GM12873 (cell line): ENCODE data around the gene EDIL3.

ENCODE experiments used
- TF ChIP-seq, protein P1 (sequence below): IDR thresholded peaks from 2 replicates; pipeline ENCODE4 v1.5.1; 2012; ENCODE audit warnings: low read depth, mild to moderate bottlenecking, moderate library complexity, low read length, control low read depth; ENCODE audit not compliant: insufficient read depth; ENCODE audit errors: missing control alignments

EDIL3 gene

GRCh38 chr5:84162695-84163094, 222.0 kb downstream of the EDIL3 start:
- TF ChIP-seq, protein P1, sequence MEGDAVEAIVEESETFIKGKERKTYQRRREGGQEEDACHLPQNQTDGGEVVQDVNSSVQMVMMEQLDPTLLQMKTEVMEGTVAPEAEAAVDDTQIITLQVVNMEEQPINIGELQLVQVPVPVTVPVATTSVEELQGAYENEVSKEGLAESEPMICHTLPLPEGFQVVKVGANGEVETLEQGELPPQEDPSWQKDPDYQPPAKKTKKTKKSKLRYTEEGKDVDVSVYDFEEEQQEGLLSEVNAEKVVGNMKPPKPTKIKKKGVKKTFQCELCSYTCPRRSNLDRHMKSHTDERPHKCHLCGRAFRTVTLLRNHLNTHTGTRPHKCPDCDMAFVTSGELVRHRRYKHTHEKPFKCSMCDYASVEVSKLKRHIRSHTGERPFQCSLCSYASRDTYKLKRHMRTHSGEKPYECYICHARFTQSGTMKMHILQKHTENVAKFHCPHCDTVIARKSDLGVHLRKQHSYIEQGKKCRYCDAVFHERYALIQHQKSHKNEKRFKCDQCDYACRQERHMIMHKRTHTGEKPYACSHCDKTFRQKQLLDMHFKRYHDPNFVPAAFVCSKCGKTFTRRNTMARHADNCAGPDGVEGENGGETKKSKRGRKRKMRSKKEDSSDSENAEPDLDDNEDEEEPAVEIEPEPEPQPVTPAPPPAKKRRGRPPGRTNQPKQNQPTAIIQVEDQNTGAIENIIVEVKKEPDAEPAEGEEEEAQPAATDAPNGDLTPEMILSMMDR: no peak

- TF ChIP-seq, protein P1: no peak
Observed at GRCh38 chr5:84149094-84149493, 235.6 kb downstream of the EDIL3 start.

GRCh38 chr5:84148651-84149050, 236.0 kb downstream of the EDIL3 start:
- TF ChIP-seq, protein P1: no peak

DNA sequence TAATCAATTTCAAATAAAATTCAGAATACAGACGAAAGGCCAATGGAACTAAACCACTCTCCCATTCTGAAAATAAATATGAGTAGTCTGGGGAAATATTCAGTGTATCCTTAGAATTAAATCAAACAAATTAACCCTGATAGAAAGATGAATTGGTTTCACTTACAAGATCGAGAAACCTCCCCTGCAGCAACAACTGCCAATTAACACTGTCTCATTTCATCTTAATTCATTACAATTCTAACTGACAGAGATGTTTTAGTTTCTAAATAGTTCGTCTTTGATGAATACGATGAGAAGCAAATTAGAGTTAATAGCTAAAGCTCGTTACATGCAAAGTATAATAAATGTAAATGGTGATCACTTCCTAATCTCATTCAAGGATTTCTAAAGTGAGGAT, 247.1 kb downstream of the EDIL3 start:
- TF ChIP-seq, protein P1: no peak

DNA sequence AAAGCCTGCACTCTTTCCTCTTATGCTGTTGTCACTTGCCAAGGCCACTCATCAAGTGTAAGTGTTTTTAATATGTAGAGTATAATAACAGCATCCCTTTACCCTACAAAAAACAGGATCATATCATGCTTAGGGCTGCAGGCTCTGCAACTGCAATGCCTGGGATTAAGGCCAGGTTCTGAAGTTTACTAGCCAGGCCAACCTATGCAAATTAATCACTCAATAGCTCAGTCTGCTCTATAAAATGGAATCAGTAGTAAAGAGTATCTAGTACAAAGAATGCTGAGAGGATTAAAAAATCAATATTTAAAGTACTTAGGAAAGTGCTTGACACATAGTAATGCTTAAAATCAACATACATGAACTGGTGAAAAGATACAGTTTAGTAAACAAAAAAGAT, 253.3 kb downstream of the EDIL3 start:
- TF ChIP-seq, protein P1: no peak

DNA sequence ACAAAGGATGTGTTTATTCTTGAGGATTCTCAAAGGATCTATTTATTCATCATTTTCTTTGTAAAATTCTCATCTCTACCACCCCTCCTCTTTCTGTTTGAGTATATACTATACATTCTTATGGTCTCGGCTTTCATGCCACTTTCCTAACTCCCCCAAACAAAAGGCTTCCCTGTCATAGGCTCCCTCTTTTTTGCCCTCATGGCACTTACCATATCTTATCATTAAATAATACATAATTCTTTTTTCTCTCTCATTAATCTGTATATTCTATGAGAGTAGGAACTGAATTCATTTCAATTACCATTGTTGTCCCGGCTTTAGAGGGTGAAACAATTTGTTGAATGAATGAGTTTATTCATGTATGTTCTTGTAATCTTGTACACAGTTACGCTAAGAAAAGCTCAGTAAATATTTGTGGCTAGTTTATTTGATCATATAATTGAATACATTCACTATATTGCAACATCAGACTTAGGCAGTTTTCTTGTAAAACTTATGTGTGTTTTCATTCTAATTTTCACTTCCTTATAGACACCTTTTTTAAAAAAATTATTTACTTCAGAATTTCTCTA, 254.6 kb downstream of the EDIL3 start:
- TF ChIP-seq, protein P1: no peak

- TF ChIP-seq, protein P1: no peak
Observed at GRCh38 chr5:84125216-84125615, 259.5 kb downstream of the EDIL3 start.
